ENCODE data around the gene LCLAT1.

GRCh38 chr2:30684996-30685395, 237.9 kb downstream of the LCLAT1 start:
- TF ChIP-seq CTCF (IDR thresholded peaks at IDR 0.05) (no peak), POLR2A (IDR thresholded peaks at IDR 0.05) (no peak)

Measured in uterus (tissue), 2 donors.